Measurements from ENCODE around the gene G3BP2.

DNA sequence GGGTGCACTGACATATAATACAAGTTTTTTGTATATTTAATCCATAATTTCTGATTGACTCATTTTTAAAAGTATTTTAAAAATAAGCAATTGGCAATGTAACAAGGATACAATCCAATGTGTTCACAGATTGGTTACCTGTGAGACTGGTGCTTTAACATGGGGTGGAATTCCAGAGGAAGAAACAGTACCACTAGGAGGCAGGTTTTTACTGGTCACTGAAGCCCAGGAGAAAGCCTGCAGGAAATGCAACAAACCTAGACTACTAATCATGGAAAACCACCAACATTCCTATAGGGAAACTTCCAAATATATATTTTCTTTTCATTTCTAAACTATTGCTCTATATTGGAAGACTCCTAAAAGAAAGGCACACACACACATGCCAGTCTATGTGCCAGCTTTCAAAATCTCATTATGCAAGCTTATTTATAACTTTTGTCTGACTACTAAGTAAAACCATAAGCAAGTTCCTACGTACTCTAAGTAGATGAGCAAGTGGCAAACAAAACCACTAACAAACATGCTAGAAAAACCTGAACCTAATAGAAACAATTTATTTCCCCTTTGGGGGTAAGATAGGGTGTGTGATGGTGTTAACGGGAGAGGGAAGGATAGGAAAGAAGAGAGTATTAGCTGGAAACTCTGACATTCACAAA, 19.2 kb downstream of the G3BP2 start:
- TF ChIP-seq, protein P1, sequence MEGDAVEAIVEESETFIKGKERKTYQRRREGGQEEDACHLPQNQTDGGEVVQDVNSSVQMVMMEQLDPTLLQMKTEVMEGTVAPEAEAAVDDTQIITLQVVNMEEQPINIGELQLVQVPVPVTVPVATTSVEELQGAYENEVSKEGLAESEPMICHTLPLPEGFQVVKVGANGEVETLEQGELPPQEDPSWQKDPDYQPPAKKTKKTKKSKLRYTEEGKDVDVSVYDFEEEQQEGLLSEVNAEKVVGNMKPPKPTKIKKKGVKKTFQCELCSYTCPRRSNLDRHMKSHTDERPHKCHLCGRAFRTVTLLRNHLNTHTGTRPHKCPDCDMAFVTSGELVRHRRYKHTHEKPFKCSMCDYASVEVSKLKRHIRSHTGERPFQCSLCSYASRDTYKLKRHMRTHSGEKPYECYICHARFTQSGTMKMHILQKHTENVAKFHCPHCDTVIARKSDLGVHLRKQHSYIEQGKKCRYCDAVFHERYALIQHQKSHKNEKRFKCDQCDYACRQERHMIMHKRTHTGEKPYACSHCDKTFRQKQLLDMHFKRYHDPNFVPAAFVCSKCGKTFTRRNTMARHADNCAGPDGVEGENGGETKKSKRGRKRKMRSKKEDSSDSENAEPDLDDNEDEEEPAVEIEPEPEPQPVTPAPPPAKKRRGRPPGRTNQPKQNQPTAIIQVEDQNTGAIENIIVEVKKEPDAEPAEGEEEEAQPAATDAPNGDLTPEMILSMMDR (IDR thresholded peaks at IDR 0.05), result peak in 5 of 6 experiments; percentile 20 to 38 (median 31)
- TF ChIP-seq POLR2AphosphoS5 (IDR thresholded peaks at IDR 0.05), result no peak
- TF ChIP-seq POLR2A (IDR thresholded peaks at IDR 0.05), result no peak
- TF ChIP-seq EP300 (IDR thresholded peaks at IDR 0.05), result no peak
